PC-9 (cell line): ENCODE data around the gene KRT33B. TPM values are rescaled to one million over a fixed set of nuclear protein-coding genes. Genes with fewer than 3 reads are reported as not detected.
"Not testable (repeated sequence)": the region's sequence is repeated elsewhere in the genome, so short reads cannot be mapped to it uniquely, and the experiment has no call there.

ENCODE experiments used
- BruUV-seq: library from RNA; stranded (reverse); fragments of 400-500 nt; replicated peaks from 2 replicates; lab custom pipeline; 2021; lab: Mats Ljungman, UMichigan
- CTCF ChIA-PET: fragments of 300-600 bp; sonication (Branson Sonifier 250); formaldehyde crosslinking; loops from one replicate; lab custom pipeline; 2022; ENCODE audit warnings: antibody characterized with exemption; lab: Charles Lee
- POLR2A ChIA-PET: fragments of 300-600 bp; sonication (Branson Sonifier 250); formaldehyde crosslinking; loops from one replicate; lab custom pipeline; 2022; ENCODE audit warnings: antibody characterized with exemption; ENCODE audit not compliant: unreplicated experiment; lab: Charles Lee
- DNase-seq, 2 experiments: peaks; one replicate each; pipeline versions ENCODE4 v3.0.0 to v3.0.0-alpha.2; 2015 to 2022; ENCODE audit warnings: mixed read lengths in 1 of 2
- H2AFZ ChIP-seq: fragments of 200-600 bp; sonication (generic); 2 replicates; pipeline ENCODE4 v1.8.1; 2017; ENCODE audit warnings: antibody characterized with exemption
- H3F3A ChIP-seq: fragments of 200-600 bp; sonication (generic); 2 replicates; pipeline ENCODE4 v1.8.1; 2017; ENCODE audit warnings: antibody characterized with exemption, mild to moderate bottlenecking, low read depth; ENCODE audit not compliant: insufficient read depth
- H3K27ac ChIP-seq: fragments of 200-600 bp; sonication (generic); 2 replicates; pipeline ENCODE4 v1.6.1; 2016; ENCODE audit warnings: mixed run types
- H3K27me3 ChIP-seq: fragments of 200-600 bp; sonication (generic); 2 replicates; pipeline ENCODE4 v1.6.1; 2016; ENCODE audit warnings: low read depth, mixed run types; ENCODE audit not compliant: insufficient read depth
- H3K36me3 ChIP-seq: fragments of 200-600 bp; sonication (generic); 2 replicates; pipeline ENCODE4 v1.6.1; 2016; ENCODE audit warnings: low read depth, mixed run types
- H3K4me1 ChIP-seq: fragments of 200-600 bp; sonication (generic); replicated peaks from 2 replicates; pipeline ENCODE4 v1.6.1; 2016; ENCODE audit warnings: mixed run types; ENCODE audit not compliant: insufficient read depth
- H3K4me2 ChIP-seq: fragments of 200-600 bp; sonication (generic); 2 replicates; pipeline ENCODE4 v1.6.1; 2017; ENCODE audit warnings: mixed run types
- H3K4me3 ChIP-seq: fragments of 200-600 bp; sonication (generic); 2 replicates; pipeline ENCODE4 v1.6.1; 2016; ENCODE audit warnings: mixed run types
- H3K79me2 ChIP-seq: fragments of 200-600 bp; sonication (generic); 2 replicates; pipeline ENCODE4 v1.6.1; 2017; ENCODE audit warnings: low read depth, mixed run types
- H3K9me2 ChIP-seq: fragments of 200-600 bp; sonication (generic); 2 replicates; pipeline ENCODE4 v1.8.1; 2017; ENCODE audit warnings: mild to moderate bottlenecking; ENCODE audit not compliant: insufficient read depth
- H3K9me3 ChIP-seq: fragments of 200-600 bp; sonication (generic); 2 replicates; pipeline ENCODE4 v1.8.1; 2016; ENCODE audit warnings: low read depth; ENCODE audit not compliant: insufficient read depth
- H4K20me1 ChIP-seq: fragments of 200-600 bp; sonication (generic); 2 replicates; pipeline ENCODE4 v1.8.1; 2017; ENCODE audit not compliant: insufficient read depth
- EZH2 ChIP-seq: fragments of 200-600 bp; sonication (generic); IDR thresholded peaks from 2 replicates; pipeline ENCODE4 v1.8.0; 2017; ENCODE audit warnings: antibody characterized with exemption, low read depth
- intact Hi-C: fragments of 100-400 bp; cut with micrococcal nuclease; formaldehyde crosslinking; loops from one replicate; pipeline ENCODE4 v1.10.0; 2022; ENCODE audit not compliant: unreplicated experiment
- total RNA-seq: library from RNA; stranded (reverse); gene quantifications from 2 replicates; pipeline ENCODE4 v1.2.3, GENCODE V29; 2021
- TF ChIP-seq, protein P1 (sequence below): fragments of 200-600 bp; sonication (generic); conservative IDR thresholded peaks from 2 replicates; pipeline ENCODE4 v1.6.1; 2017; ENCODE audit warnings: mixed run types, antibody characterized with exemption, mild to moderate bottlenecking, moderate library complexity

The KRT33B gene
- total RNA-seq, 1 experiment from 2014 or later, result not detected

DNA sequence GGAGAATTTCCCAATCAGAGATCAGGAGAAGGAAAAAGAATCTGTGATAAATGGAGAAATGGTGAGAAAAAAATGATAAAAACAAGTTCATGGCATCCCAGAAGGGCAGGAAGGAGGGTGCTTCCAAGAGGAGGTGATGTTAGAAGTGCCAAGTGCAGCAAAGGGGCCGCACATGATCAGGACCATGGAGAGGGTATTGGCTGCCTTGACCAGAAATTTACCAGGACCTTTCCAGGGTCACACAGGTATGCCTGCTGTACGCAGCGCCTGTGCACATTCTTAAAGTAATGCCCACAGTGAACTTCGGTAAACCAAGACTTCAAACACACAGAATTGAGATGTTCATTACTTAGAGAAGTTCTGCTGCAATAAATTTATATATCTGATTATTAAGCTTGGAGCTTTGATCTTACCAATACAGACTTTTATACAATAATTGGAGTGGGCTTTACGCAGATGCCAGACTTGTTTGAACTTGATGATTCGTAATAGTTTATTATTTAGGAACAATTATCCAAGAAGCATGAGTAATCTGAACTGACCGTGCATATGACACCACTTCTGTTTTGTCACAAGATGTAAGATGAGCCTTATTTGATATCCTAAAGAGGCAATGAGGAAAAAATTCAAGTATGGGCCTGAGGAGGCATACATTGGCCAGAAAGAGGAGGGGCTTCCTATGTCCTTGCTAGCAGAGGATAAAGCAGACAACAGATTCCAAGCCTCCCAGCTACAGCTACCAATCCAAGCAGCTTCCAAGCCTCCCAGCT is 16.8 kb downstream of the KRT33B start:
- Histone ChIP-seq H3K27ac (no peak overlapping the region), H3K79me2 (no peaks in the 10 kb centered on the region), H3K36me3 (no peaks in the 10 kb centered on the region), H3K4me1 (peaks cover 23% of the 10 kb centered on the region), H3F3A (peaks cover 21% of the 10 kb centered on the region), H3K9me2 (0 out of 2 replicates have a peak, but pooled peaks cover 3% of the 10 kb centered on the region), H3K27me3 (no peaks in the 10 kb centered on the region), H3K9me3 (no peaks in the 10 kb centered on the region), H3K4me3 (no peak overlapping the region), H3K4me2 (no peak overlapping the region), H4K20me1 (no peaks in the 10 kb centered on the region), H2AFZ (no peak overlapping the region)
- intact Hi-C loops, result no loop called here
- ChIA-PET POLR2A (interaction anchor here (0.6 kb wide), 1 partner anchor 246 kb away, joined by 3 read pairs; no protein-coding TSS in a partner anchor), CTCF (no interaction called here)
- peak in 1 of 2 experiments; percentile 52 for DNase-seq
- no TSS peak for BruUV-seq
- TF ChIP-seq, protein P1, sequence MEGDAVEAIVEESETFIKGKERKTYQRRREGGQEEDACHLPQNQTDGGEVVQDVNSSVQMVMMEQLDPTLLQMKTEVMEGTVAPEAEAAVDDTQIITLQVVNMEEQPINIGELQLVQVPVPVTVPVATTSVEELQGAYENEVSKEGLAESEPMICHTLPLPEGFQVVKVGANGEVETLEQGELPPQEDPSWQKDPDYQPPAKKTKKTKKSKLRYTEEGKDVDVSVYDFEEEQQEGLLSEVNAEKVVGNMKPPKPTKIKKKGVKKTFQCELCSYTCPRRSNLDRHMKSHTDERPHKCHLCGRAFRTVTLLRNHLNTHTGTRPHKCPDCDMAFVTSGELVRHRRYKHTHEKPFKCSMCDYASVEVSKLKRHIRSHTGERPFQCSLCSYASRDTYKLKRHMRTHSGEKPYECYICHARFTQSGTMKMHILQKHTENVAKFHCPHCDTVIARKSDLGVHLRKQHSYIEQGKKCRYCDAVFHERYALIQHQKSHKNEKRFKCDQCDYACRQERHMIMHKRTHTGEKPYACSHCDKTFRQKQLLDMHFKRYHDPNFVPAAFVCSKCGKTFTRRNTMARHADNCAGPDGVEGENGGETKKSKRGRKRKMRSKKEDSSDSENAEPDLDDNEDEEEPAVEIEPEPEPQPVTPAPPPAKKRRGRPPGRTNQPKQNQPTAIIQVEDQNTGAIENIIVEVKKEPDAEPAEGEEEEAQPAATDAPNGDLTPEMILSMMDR, result no peak
- no peak for TF ChIP-seq EZH2

DNA sequence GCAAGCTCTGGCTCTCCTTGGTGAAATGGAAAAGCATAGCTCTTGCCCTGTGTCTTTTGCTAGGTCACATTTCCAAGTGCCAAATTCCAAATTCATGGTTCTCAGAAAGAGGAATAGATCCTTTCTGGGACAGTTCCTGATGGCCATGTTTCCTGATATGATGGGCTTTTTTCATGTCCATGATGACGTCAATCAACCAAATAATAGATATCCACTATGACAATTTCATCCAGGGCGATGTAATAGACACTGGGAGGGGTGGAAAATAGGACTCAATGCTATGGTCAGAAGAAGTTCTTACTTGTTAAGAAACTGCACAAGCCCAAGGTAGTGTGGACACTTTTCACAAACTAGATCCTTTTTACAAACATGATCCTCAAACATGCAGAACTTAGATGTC is 18.4 kb downstream of the KRT33B start:
- Histone ChIP-seq H2AFZ (no peak overlapping the region), H3K9me2 (no peaks in the 10 kb centered on the region), H3F3A (peaks cover 22% of the 10 kb centered on the region), H3K27ac (no peak overlapping the region), H3K4me1 (peaks cover 23% of the 10 kb centered on the region), H3K4me3 (no peak overlapping the region), H4K20me1 (no peaks in the 10 kb centered on the region), H3K4me2 (no peak overlapping the region), H3K79me2 (no peaks in the 10 kb centered on the region), H3K36me3 (no peaks in the 10 kb centered on the region), H3K9me3 (no peaks in the 10 kb centered on the region), H3K27me3 (no peaks in the 10 kb centered on the region)
- DNase-seq, result no peak
- no peak for TF ChIP-seq EZH2
- TF ChIP-seq, protein P1, result no peak
- intact Hi-C loops, result no loop called here
- ChIA-PET CTCF (no interaction called here), POLR2A (no interaction called here)
- no TSS peak for BruUV-seq

DNA sequence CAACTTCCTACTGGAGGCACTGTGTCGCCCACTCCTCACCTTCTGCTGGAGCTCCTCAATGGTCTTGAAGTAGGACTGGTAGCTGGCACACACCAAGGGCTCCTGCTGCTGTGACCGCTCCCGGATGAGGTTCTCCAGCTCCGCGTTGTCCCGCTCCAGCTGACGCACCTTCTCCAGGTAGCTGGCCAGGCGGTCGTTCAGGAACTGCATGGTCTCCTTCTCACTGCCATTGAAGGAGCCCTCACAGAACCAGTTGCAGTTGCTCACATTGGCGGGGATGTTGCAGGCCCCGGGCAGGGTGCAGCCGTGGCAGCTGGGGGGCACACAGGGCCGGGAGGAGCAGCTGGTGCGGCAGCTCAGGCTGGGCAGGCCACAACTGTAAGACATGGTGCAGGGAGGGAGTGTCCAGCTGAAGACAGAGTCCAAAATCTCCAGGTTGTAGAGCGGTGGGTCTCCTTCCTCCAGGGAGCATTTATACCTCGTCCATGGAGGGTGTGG is 19.2 kb downstream of the KRT33B start, which contains the start of gene KRT33A:
TSS of gene KRT33A (minus strand) at position 448 of the 498 bp plus-strand sequence. CDS start at position 387, 61 bp downstream.
- H3K4me2 ChIP-seq, CTCF ChIA-PET, H3K4me3 ChIP-seq, DNase-seq, H3K9me2 ChIP-seq, H3K9me3 ChIP-seq, H3K27ac ChIP-seq, BruUV-seq, H3K79me2 ChIP-seq, H2AFZ ChIP-seq, POLR2A ChIA-PET, intact Hi-C loops, H3K27me3 ChIP-seq, H3K36me3 ChIP-seq, H4K20me1 ChIP-seq: not testable (repeated sequence)
- peaks cover 23% of the 10 kb centered on the region for H3K4me1 ChIP-seq
- peaks cover 22% of the 10 kb centered on the region for H3F3A ChIP-seq
